DND-41 (cell line): Measurements from ENCODE around the gene NXNL2.

Source experiments
- ATAC-seq: fragments of 200-7000 bp; cut with Tn5 transposase; 3 replicates; pipeline ENCODE4 v1.9.1; 2021; ENCODE audit warnings: low read depth; ENCODE audit not compliant: insufficient read depth
- DNase-seq: peaks from one replicate; pipeline ENCODE4 v3.0.0-alpha.2; 2020
- H2AFZ ChIP-seq: 2 replicates; pipeline ENCODE4 v1.6.0; 2012; ENCODE audit warnings: low read depth, low read length
- H3K27ac ChIP-seq: 2 replicates; pipeline ENCODE4 v1.5.1; 2012; ENCODE audit warnings: low read length, inconsistent platforms
- H3K27me3 ChIP-seq: fragments of 200-600 bp; sonication (generic); 2 replicates; pipeline ENCODE4 v1.6.0; 2012; ENCODE audit warnings: low read length, mild to moderate bottlenecking, inconsistent platforms; ENCODE audit not compliant: insufficient read depth, poor library complexity
- H3K36me3 ChIP-seq: 2 replicates; pipeline ENCODE4 v1.5.1; 2012; ENCODE audit warnings: low read length, inconsistent platforms; ENCODE audit not compliant: insufficient read depth
- H3K4me1 ChIP-seq: 2 replicates; pipeline ENCODE4 v1.5.1; 2012; ENCODE audit warnings: mild to moderate bottlenecking, low read length; ENCODE audit not compliant: insufficient read depth
- H3K4me2 ChIP-seq: 2 replicates; pipeline ENCODE4 v1.6.0; 2012; ENCODE audit warnings: mild to moderate bottlenecking, moderate library complexity, low read length, inconsistent platforms; ENCODE audit not compliant: insufficient read depth
- H3K4me3 ChIP-seq, 2 experiments: fragments of 200-600 bp in 1 of 2; shearing (Covaris generic) in 1 of 2; 2 replicates each; pipeline ENCODE4 v1.5.1; 2012 to 2016; ENCODE audit warnings: inconsistent platforms in 2 of 2, low read length in 2 of 2, mild to moderate bottlenecking in 2 of 2, low read depth in 1 of 2, moderate library complexity in 1 of 2
- H3K79me2 ChIP-seq: 2 replicates; pipeline ENCODE4 v1.6.0; 2012; ENCODE audit warnings: low read length, inconsistent platforms; ENCODE audit not compliant: insufficient read depth
- H3K9ac ChIP-seq: 2 replicates; pipeline ENCODE4 v1.6.0; 2012; ENCODE audit warnings: low read depth, mild to moderate bottlenecking, inconsistent platforms, low read length, moderate library complexity
- H3K9me3 ChIP-seq: 2 replicates; pipeline ENCODE4 v1.5.1; 2012; ENCODE audit warnings: low read length, moderate library complexity, mild to moderate bottlenecking, inconsistent platforms; ENCODE audit not compliant: insufficient read depth, severe bottlenecking
- H4K20me1 ChIP-seq: 2 replicates; pipeline ENCODE4 v1.6.0; 2012; ENCODE audit warnings: low read length; ENCODE audit not compliant: insufficient read depth
- CTCF ChIP-seq: IDR thresholded peaks from 2 replicates; pipeline ENCODE4 v1.5.1; 2012; ENCODE audit warnings: borderline replicate concordance, low read length, moderate library complexity, mild to moderate bottlenecking; ENCODE audit not compliant: poor library complexity, severe bottlenecking; ENCODE audit errors: extremely low read depth
- EZH2 ChIP-seq: IDR thresholded peaks from 3 replicates; pipeline ENCODE4 v1.6.1; 2012; ENCODE audit warnings: borderline replicate concordance, low read depth, mild to moderate bottlenecking, moderate library complexity, low read length, inconsistent platforms; ENCODE audit not compliant: severe bottlenecking

The NXNL2 gene

GRCh38 chr9:88578121-88579049, 43.4 kb downstream of the NXNL2 start:
- Histone ChIP-seq H3K27me3 (no peaks in the 10 kb centered on the region), H3K9ac (no peak overlapping the region), H3K79me2 (no peaks in the 10 kb centered on the region), H3K27ac (no peak overlapping the region), H3K4me3 (no peak overlapping the region), H4K20me1 (no peaks in the 10 kb centered on the region), H2AFZ (no peak overlapping the region), H3K4me2 (peak overlapping the region; percentile 33; the same call in 1 of the 2 replicates), H3K4me1 (peaks cover 3% of the 10 kb centered on the region; the same call in 1 of the 2 replicates), H3K36me3 (no peaks in the 10 kb centered on the region), H3K9me3 (no peaks in the 10 kb centered on the region)
- DNase-seq (peak; percentile 42), ATAC-seq (peak; percentile 71)
- TF ChIP-seq EZH2 (no peak), CTCF (peak; percentile 90)

- H3K4me1 ChIP-seq: peaks cover 3% of the 10 kb centered on the region; the same call in 1 of the 2 replicates
- TF ChIP-seq EZH2 (no peak), CTCF (no peak)
- H2AFZ ChIP-seq: no peak overlapping the region
- H3K4me2 ChIP-seq: no peak overlapping the region
- no peaks in the 10 kb centered on the region for H3K27me3 ChIP-seq
- H3K79me2 ChIP-seq: no peaks in the 10 kb centered on the region
- H3K36me3 ChIP-seq: no peaks in the 10 kb centered on the region
- H3K27ac ChIP-seq: no peak overlapping the region
- ATAC-seq (no peak), DNase-seq (no peak)
- H3K9me3 ChIP-seq: no peaks in the 10 kb centered on the region
- H3K4me3 ChIP-seq: no peak overlapping the region
- no peaks in the 10 kb centered on the region for H4K20me1 ChIP-seq
- H3K9ac ChIP-seq: no peak overlapping the region
These were observed 44.2 kb downstream of the NXNL2 start for GRCh38 chr9:88579050-88579715.

- H4K20me1 ChIP-seq: no peaks in the 10 kb centered on the region
- no peaks in the 10 kb centered on the region for H3K27me3 ChIP-seq
- peaks cover 3% of the 10 kb centered on the region; the same call in 1 of the 2 replicates for H3K4me1 ChIP-seq
- H3K9me3 ChIP-seq: no peaks in the 10 kb centered on the region
- no peak overlapping the region for H3K4me2 ChIP-seq
- H3K27ac ChIP-seq: no peak overlapping the region
- no peaks in the 10 kb centered on the region for H3K36me3 ChIP-seq
- no peaks in the 10 kb centered on the region for H3K79me2 ChIP-seq
- H3K9ac ChIP-seq: no peak overlapping the region
- no peak overlapping the region for H2AFZ ChIP-seq
- TF ChIP-seq EZH2 (no peak), CTCF (no peak)
- H3K4me3 ChIP-seq: no peak overlapping the region
- no peak for ATAC-seq
- no peak for DNase-seq
These were observed 46.0 kb downstream of the NXNL2 start for GRCh38 chr9:88580961-88581360.
